GM12878 (cell line): ENCODE data around the gene SLC6A7. TPM values are rescaled to one million over a fixed set of nuclear protein-coding genes. Genes with fewer than 3 reads are reported as not detected.
A peak's percentile ranks its signal among the peaks of the same experiment; 100 is the strongest.

Experiments
- ATAC-seq: fragments of 200-7000 bp; cut with Tn5 transposase; 3 replicates; pipeline ENCODE4 v1.9.1; 2020; ENCODE audit warnings: mild to moderate bottlenecking, moderate library complexity
- BruUV-seq: library from RNA; stranded (reverse); fragments of 400-500 nt; replicated peaks from 2 replicates; lab custom pipeline; 2021; lab: Mats Ljungman, UMichigan
- CTCF ChIA-PET: fragments of 300-600 bp; sonication (Branson Sonifier 250); formaldehyde crosslinking; extraction: SDS; loops from one replicate; lab custom pipeline; 2021; ENCODE audit warnings: inconsistent platforms; lab: Yijun Ruan, JAX
- POLR2A ChIA-PET: fragments of 350-600 bp; formaldehyde crosslinking; extraction: SDS; loops from one replicate; lab custom pipeline; 2021; ENCODE audit warnings: inconsistent platforms; lab: Charles Lee
- RAD21 ChIA-PET: fragments of 300-600 bp; sonication (Branson Sonifier 250); formaldehyde crosslinking; loops from one replicate; lab custom pipeline; 2023; ENCODE audit warnings: antibody characterized with exemption; ENCODE audit not compliant: unreplicated experiment; lab: Charles Lee
- SMC1A ChIA-PET: fragments of 300-600 bp; sonication (Branson Sonifier 250); formaldehyde crosslinking; loops from one replicate; lab custom pipeline; 2023; ENCODE audit not compliant: unreplicated experiment, uncharacterized antibody; lab: Charles Lee
- DNase-seq: peaks from one replicate; pipeline ENCODE4 v3.0.0-alpha.2; 2011; ENCODE audit warnings: low read depth, low spot score
- FAIRE-seq: peaks from 3 replicates; lab custom pipeline; 2011; peaks lifted over from hg19 to GRCh38; lab: Jason Lieb, UNC
- H2AFZ ChIP-seq: 2 replicates; pipeline ENCODE4 v1.6.0; 2011; ENCODE audit warnings: low read depth, low read length, control low read depth; ENCODE audit not compliant: control insufficient read depth
- H3K27ac ChIP-seq: 2 replicates; pipeline ENCODE4 v1.5.1; 2011; ENCODE audit warnings: control low read depth; ENCODE audit not compliant: control insufficient read depth, insufficient read depth
- H3K27me3 ChIP-seq, 2 experiments: replicated peaks in 1 of 2; 2 replicates each; pipeline versions ENCODE4 v1.6.0 to v1.6.1; 2011; ENCODE audit warnings: low read length in 1 of 2; ENCODE audit not compliant: control insufficient read depth in 2 of 2, insufficient read depth in 2 of 2
- H3K36me3 ChIP-seq, 2 experiments: 2 replicates each; pipeline ENCODE4 v1.5.1; 2011; ENCODE audit warnings: low read length in 1 of 2; ENCODE audit not compliant: control insufficient read depth in 2 of 2, insufficient read depth in 2 of 2
- H3K4me1 ChIP-seq: 2 replicates; pipeline ENCODE4 v1.6.1; 2011; ENCODE audit warnings: mild to moderate bottlenecking, low read length, moderate library complexity, mixed read lengths; ENCODE audit not compliant: control insufficient read depth, insufficient read depth
- H3K4me2 ChIP-seq: 2 replicates; pipeline ENCODE4 v1.6.0; 2011; ENCODE audit warnings: control low read depth; ENCODE audit not compliant: control insufficient read depth, insufficient read depth
- H3K4me3 ChIP-seq: fragments of 200-600 bp; sonication (generic); 2 replicates; pipeline ENCODE4 v1.5.1; 2016
- H3K79me2 ChIP-seq: 2 replicates; pipeline ENCODE4 v1.6.0; 2011; ENCODE audit warnings: low read length; ENCODE audit not compliant: control insufficient read depth, insufficient read depth
- H3K9ac ChIP-seq: 2 replicates; pipeline ENCODE4 v1.8.0; 2011; ENCODE audit warnings: low read length, control low read depth, mixed read lengths; ENCODE audit not compliant: control insufficient read depth, insufficient read depth
- H3K9me3 ChIP-seq: replicated peaks from 3 replicates; pipeline ENCODE4 v1.5.1; 2011; ENCODE audit warnings: mild to moderate bottlenecking, low read length; ENCODE audit not compliant: control insufficient read depth, insufficient read depth
- H4K20me1 ChIP-seq: 2 replicates; pipeline ENCODE4 v1.6.0; 2011; ENCODE audit not compliant: control insufficient read depth, insufficient read depth
- ATF7 ChIP-seq: fragments of 450-650 bp; IDR thresholded peaks from 2 replicates; pipeline ENCODE4 v1.6.1; 2016; ENCODE audit warnings: low read depth, mild to moderate bottlenecking
- BACH1 ChIP-seq: fragments of 450-650 bp; IDR thresholded peaks from 2 replicates; pipeline ENCODE4 v1.6.1; 2017; ENCODE audit warnings: mild to moderate bottlenecking, borderline replicate concordance
- BMI1 ChIP-seq: fragments of 450-650 bp; IDR thresholded peaks from 2 replicates; pipeline ENCODE4 v1.6.1; 2016; ENCODE audit warnings: mild to moderate bottlenecking, moderate library complexity, borderline replicate concordance
- CHD2 ChIP-seq: IDR thresholded peaks from 2 replicates; pipeline ENCODE4 v1.6.1; 2011; ENCODE audit warnings: low read depth, low read length, improper control_type of control experiment, borderline replicate concordance
- EED ChIP-seq: sonication (generic); IDR thresholded peaks from 2 replicates; pipeline ENCODE4 v1.6.1; 2016; ENCODE audit warnings: antibody characterized with exemption, low read depth
- EP300 ChIP-seq, 2 experiments: fragments of 150-350 bp in 1 of 2; IDR thresholded peaks; 2 replicates each; pipeline ENCODE4 v1.6.1; 2011 to 2012; ENCODE audit warnings: low read depth in 2 of 2, low read length in 2 of 2, borderline replicate concordance in 1 of 2, improper control_type of control experiment in 1 of 2, inconsistent platforms in 1 of 2; ENCODE audit not compliant: control insufficient read depth in 1 of 2
- IKZF2 ChIP-seq, 2 experiments: fragments of 450-650 bp; IDR thresholded peaks; 2 replicates each; pipeline ENCODE4 v1.6.1; 2017; ENCODE audit warnings: mild to moderate bottlenecking in 2 of 2, moderate library complexity in 2 of 2
- MTA2 ChIP-seq: fragments of 450-650 bp; IDR thresholded peaks from 2 replicates; pipeline ENCODE4 v1.6.1; 2016; ENCODE audit warnings: low read depth, mild to moderate bottlenecking, moderate library complexity
- NR2F1 ChIP-seq: fragments of 450-650 bp; conservative IDR thresholded peaks from 2 replicates; pipeline ENCODE4 v1.6.1; 2017; ENCODE audit warnings: mild to moderate bottlenecking
- PAX5 ChIP-seq: IDR thresholded peaks from 2 replicates; pipeline ENCODE4 v1.6.1; 2011; ENCODE audit warnings: low read depth, low read length, borderline replicate concordance
- RELB ChIP-seq: fragments of 450-650 bp; IDR thresholded peaks from 2 replicates; pipeline ENCODE4 v1.6.1; 2017; ENCODE audit warnings: low read depth, mild to moderate bottlenecking, moderate library complexity
- TARDBP ChIP-seq: IDR thresholded peaks from 2 replicates; pipeline ENCODE4 v1.6.1; 2016; ENCODE audit warnings: borderline replicate concordance
- ZNF24 ChIP-seq: fragments of 450-650 bp; IDR thresholded peaks from 2 replicates; pipeline ENCODE4 v1.6.1; 2017; ENCODE audit warnings: antibody characterized with exemption, mild to moderate bottlenecking
- WGBS: methylation state at CpG from one replicate; pipeline ENCODE4 v1.1.6; 2016; ENCODE audit warnings: low lambda C conversion rate; ENCODE audit not compliant: insufficient replicate concordance, insufficient coverage; ENCODE audit errors: missing lambda C conversion rate; 5-methylcytosine and 5-hydroxymethylcytosine counted together
- in situ Hi-C: fragments of 300-500 bp; cut with MboI; formaldehyde crosslinking; loops from 9 replicates; pipeline ENCODE4 v1.14.3; 2018; ENCODE audit warnings: mixed read lengths
- intact Hi-C: fragments of 100-400 bp; cut with micrococcal nuclease; formaldehyde crosslinking; loops from one replicate; pipeline ENCODE4 v1.14.2; 2022; ENCODE audit not compliant: unreplicated experiment
- polyA plus RNA-seq, 11 experiments: library from polyadenylated mRNA; depleted of rRNA in 4 of 11; unstranded in 6 of 11; stranded (reverse) in 5 of 11; fragments of >200 nt; fragmentation: Nextera tagmentation in 4 of 11; fragmentation: Illumina TruSeq in 1 of 11; extraction: Ambion mirVana in 4 of 11; extraction: Trizol in 1 of 11; gene quantifications; 1 replicate in 1 of 11; 2 replicates in 10 of 11; pipeline versions ENCODE4 v1.2.1 to v1.2.3, GENCODE V29; 2011 to 2016; ENCODE audit warnings: inconsistent platforms in 2 of 11, missing spikeins in 2 of 11, low read depth in 1 of 11
- total RNA-seq, 4 experiments: library from RNA; depleted of rRNA in 3 of 4; stranded (reverse); fragments of >200 nt in 3 of 4; fragmentation: Illumina TruSeq in 1 of 4; extraction: Trizol in 1 of 4; gene quantifications; 2 replicates each; pipeline versions ENCODE4 v1.2.1 to v1.2.3, GENCODE V29; 2013 to 2021

The SLC6A7 gene
- total and polyA plus RNA-seq, 10 of the 15 experiments (the other 5 are each of a cell fraction or from before 2014, with no cell fraction given), result 0.01 to 0.15 (median 0.06) TPM; not detected in 7

- H3K27me3 ChIP-seq, result no peaks in the 10 kb centered on the region
- ChIA-PET POLR2A (no interaction called here), CTCF (interaction anchor here (1.0 to 3.4 kb wide), 6 partner anchors 8 to 23 kb away, joined by 3 to 13 read pairs (median 4); no protein-coding TSS in a partner anchor), RAD21 (interaction anchor here (1.4 kb wide), 1 partner anchor 19 kb away, joined by 3 read pairs; no protein-coding TSS in a partner anchor), SMC1A (interaction anchor here (1.0 to 1.4 kb wide), 2 partner anchors 15 to 64 kb away, joined by 3 to 4 read pairs; no protein-coding TSS in a partner anchor)
- intact Hi-C loops (no loop called here), in situ Hi-C loops (no loop called here)
- H2AFZ ChIP-seq, result no peak overlapping the region
- H3K27ac ChIP-seq, result no peak overlapping the region
- no peak for FAIRE-seq
- H3K9ac ChIP-seq, result no peak overlapping the region
- H3K4me3 ChIP-seq, result no peak overlapping the region
- 46% methylated on average over 2 of the region's 2 CpGs for WGBS
- no peaks in the 10 kb centered on the region for H3K36me3 ChIP-seq
- BruUV-seq, result no TSS peak
- DNase-seq, result no peak
- no peak overlapping the region for H3K4me2 ChIP-seq
- peaks cover 4% of the 10 kb centered on the region for H3K4me1 ChIP-seq
- H3K79me2 ChIP-seq, result no peaks in the 10 kb centered on the region
- H4K20me1 ChIP-seq, result no peaks in the 10 kb centered on the region
- no peak for ATAC-seq
- TF ChIP-seq ZNF24 (no peak), PAX5 (no peak), TARDBP (no peak), EP300 (IDR thresholded peaks at IDR 0.05; ENCODE audit: borderline replicate concordance in 1 of 2, control insufficient read depth in 1 of 2, low read depth in 2 of 2, low read length in 2 of 2) (no peak), BACH1 (no peak)
- no peaks in the 10 kb centered on the region for H3K9me3 ChIP-seq
Observed at GRCh38 chr5:150153483-150153882, 36.4 kb upstream of the SLC6A7 start.

GRCh38 chr5:150153957-150154617, 35.8 kb upstream of the SLC6A7 start:
- DNase-seq (no peak), ATAC-seq (peak; percentile 87), FAIRE-seq (no peak)
- SMC1A ChIA-PET, result interaction anchor here (1.0 to 1.4 kb wide), 3 partner anchors 16 to 64 kb away, joined by 3 to 4 read pairs (median 3); no protein-coding TSS in a partner anchor
- Histone ChIP-seq H3K9me3 (no peaks in the 10 kb centered on the region), H3K4me1 (peaks cover 4% of the 10 kb centered on the region), H3K79me2 (no peaks in the 10 kb centered on the region), H2AFZ (no peak overlapping the region), H4K20me1 (no peaks in the 10 kb centered on the region), H3K27ac (no peak overlapping the region), H3K4me2 (peak overlapping the region; percentile 19; the same call in 1 of the 2 replicates), H3K4me3 (no peak overlapping the region), H3K27me3 (no peaks in the 10 kb centered on the region), H3K36me3 (no peaks in the 10 kb centered on the region), H3K9ac (no peak overlapping the region)
- no TSS peak for BruUV-seq
- RAD21 ChIA-PET, result interaction anchor here (1.4 to 3.1 kb wide), 2 partner anchors 9 to 20 kb away, joined by 3 to 13 read pairs; no protein-coding TSS in a partner anchor
- intact Hi-C loops (no loop called here), in situ Hi-C loops (no loop called here)
- POLR2A ChIA-PET, result no interaction called here
- CTCF ChIA-PET, result interaction anchor here (0.9 to 3.4 kb wide), 6 partner anchors 9 to 23 kb away, joined by 3 to 13 read pairs (median 4); no protein-coding TSS in a partner anchor
- 42% methylated on average over 9 of the region's 9 CpGs for WGBS
- TF ChIP-seq IKZF2 (IDR thresholded peaks at IDR 0.05), result peak; percentile 83 to 88
- no peak for TF ChIP-seq BMI1
- TF ChIP-seq CHD2, result no peak
- 0 out of 2 replicates have a peak, but pooled peaks have one; percentile 23 for TF ChIP-seq MTA2
- peak; percentile 48; the same call in 1 of the 2 replicates for TF ChIP-seq EED
- peak; percentile 79 for TF ChIP-seq RELB
- 0 out of 2 replicates have a peak, but pooled peaks have one; percentile 27 for TF ChIP-seq ATF7
- TF ChIP-seq NR2F1, result no peak
